ENCODE measurements around the gene TXNRD1.

The TXNRD1 gene

DNA sequence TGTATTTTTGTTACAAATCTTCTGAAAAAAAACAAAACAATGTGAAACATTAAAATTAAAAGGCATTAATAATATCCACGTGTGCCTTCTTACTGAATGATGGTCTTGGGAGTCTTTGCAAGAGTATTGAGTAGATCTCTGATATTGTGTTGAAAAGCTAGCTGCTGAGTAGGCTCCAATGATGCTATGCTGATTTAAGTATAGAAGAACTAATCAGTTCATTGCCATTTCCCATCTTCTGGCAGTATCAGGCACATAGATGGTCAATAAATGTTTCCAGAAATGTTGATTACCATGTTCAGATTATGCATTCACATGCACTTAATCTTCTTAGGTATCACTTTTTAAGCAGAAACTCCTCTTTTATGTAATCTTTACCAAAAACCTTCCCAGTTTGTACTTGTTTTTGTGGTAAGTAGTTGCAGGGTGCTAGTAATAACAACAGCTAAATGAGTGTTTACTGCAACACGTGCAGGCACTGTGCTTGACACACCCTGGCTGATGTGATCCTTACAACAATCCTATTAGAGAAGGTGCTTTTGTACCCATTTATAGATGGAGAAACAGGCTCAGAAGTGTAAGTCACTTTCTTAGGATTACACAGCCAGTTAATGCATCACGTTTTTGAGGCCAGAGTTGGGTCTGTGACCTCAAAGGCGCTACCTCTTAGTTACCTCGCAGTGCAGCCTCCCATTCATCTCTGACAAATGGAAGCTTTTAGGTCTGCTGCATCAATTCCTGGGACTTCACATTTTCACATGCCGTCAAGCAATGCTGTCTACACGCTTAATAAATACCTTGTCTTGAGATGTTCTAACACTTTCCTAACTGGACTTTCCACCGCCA, 134.9 kb downstream of the TXNRD1 start:
- DNase-seq (ENCODE audit: low read depth) = no peak

DNA sequence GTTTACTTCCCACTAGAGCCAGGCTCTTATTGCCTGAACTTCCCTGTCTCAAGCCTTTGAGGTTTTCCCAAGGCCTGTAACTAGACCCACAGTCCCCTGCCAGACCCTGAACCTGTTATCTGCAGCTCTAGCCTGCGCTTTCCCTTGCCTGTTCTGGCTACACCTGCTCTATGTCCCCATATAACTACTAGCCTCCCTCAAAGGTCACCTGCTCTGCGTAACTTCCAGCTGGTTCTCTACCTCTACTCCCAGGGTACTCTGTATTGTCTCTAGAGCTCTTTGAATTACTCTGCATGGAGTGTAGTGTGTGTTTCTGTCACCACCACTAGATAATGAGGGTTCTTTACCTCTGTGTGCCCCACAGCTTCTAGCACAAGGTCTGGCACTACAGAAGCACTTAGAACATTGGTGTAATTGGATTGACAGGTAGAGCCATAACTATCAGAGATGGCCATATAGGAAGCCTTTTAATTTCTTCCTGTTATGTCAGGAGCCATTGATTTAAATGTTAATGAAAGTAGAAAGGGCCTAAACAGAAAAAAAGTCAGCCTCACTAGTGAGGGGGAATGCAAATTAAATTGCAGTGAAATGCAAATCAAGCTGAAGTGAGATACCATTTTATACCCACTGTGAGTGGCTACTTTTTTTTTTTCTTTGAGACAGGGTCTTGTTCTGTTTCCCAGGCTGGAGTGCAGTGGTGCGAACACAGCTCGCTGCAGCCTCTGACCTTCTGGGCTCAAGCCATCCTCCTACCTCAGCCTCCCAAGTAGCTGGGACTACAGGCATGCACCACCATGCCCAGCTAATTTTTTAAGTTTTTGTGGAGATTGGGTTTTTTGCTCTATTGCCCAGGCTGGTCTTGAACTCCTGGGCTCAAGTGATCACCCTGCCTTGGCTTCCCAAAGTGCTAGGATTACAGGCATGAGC, 135.7 kb downstream of the TXNRD1 start:
- no peak for DNase-seq (ENCODE audit: low read depth)

DNA sequence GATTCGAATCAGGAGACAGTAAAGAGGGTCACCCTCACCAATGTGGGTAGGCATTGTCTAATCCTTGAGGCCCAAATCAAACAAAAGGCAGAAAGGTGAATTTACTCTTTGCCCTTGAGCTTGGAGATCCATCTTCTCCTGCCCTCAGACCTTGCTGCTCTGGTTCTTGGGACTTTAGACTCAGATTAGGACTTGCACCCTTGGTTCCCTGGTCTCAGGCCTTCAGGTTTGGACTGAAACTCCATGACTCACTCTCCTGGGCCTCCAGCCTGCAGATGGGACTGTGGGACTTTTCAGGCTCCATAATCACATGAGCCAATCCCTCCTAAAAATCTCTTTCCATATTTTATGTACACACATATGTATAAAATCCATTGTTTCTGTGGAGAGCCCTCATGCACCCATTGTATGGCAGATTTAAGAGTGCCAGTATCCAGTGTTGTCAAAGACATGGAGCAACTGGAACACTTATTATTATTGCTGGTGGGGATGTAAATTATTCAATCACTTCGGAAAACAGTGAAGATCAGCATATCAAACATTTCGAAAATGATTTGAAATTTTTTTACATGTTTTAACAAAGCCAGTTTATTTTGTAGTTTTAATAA, 136.6 kb downstream of the TXNRD1 start:
- no peak for DNase-seq (ENCODE audit: low read depth)

DNA sequence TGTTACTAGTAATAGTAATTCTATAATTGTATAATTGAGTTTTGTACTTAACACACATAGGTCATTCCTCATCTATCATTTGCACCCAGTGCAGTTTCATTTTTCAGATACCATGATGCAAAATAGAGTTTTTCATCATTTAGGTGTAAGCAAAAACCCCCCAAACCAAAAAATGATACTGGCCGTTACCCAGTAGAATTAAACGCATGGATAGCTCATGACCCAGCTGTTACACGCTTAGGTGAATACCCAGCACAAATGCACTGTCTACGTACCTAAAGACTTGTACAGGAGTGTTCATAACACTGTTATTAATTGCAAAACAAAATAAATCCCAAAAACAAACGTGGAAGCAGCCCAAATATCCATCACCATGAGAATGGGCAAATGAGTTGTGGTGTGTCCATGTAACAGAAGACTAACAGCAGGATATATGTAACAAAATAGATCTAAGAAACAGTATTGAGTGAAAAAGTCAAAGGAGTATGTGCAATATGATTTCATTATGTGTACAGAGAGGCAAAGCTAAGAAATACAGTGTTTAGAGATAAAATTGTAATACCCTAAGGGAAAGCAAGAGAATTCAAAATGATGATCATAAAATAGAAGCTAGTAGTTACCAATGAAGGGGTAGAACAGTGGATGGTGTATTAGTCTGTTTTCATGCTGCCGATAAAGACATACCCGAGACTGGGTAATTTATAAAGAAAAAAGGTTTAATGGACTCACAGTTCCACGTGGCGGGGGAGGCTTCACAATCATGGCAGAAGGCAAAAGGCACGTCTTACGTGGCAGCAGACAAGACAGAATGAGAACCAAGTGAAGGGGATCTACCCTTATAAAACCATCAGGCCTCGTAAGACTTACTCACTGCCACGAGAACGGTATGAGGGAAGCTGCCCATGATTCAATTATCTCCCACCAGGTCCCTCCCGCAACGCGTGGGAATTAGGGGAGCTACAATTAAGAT, 137.7 kb downstream of the TXNRD1 start:
- no peak for DNase-seq (ENCODE audit: low read depth)

DNA sequence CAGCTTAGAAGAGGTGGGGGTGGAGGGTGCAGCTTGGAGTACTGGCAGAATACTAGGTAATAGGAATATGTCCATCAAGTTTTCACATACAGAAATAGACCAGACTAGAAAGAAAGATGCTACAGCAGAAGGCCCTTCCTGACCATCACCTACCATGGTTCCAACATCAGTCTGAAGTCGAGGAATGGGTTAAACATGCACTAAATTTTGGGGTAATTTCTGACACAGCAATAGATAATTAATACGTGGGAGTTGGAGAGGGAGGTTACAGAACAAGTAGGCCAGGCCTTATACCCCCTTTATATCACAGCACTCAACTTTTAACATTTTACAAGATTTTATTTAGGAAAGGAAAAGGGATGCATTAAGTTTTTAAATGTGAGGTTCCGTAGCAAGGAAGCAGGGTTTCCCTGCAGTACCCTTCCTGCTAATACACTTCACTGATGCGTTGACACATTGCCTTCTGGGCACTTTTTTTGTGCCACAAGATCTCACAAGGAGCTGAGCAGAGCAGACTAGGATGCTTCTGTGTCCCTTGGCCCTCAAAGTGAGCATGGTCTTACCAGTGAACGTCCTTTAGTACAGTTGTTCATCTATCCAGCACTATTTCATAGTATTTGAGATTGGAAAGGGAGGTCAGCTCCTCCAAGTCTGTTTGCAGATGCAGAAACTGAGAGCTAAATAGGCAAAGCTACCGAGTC, 138.7 kb downstream of the TXNRD1 start:
- no peak for DNase-seq (ENCODE audit: low read depth)

DNA sequence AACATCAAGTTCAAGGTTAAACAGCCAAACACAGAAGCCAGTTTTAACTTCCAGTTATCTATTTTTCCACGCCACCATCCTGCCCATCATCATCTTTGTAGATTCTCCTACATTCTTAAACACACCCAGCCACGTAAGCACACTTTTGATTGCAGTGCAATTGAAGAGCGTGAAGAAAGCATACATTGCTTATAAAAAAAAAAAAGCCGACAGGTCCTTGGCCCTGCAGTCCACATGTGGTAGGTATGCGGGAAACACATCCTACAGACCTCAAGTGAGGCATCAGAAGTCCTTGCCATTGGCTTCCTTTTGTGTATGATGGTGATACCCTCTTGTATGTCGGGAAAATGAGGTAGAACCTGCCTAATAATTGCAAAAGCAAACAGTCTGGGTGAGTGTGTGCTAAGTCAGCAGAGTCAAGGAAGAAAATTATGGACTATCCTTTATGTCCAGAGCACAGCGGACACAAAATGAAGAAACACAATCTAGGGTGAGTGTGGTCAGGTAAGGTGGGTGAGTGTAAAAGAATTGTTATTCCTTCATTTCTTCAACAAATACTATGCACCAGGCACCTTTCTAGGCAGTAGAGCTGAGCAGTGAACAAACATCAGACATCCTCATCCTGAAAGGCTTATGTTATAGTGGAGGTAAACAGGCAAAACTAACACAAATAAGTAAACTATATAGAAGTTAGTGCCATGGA, 139.4 kb downstream of the TXNRD1 start:
- no peak for DNase-seq (ENCODE audit: low read depth)

DNA sequence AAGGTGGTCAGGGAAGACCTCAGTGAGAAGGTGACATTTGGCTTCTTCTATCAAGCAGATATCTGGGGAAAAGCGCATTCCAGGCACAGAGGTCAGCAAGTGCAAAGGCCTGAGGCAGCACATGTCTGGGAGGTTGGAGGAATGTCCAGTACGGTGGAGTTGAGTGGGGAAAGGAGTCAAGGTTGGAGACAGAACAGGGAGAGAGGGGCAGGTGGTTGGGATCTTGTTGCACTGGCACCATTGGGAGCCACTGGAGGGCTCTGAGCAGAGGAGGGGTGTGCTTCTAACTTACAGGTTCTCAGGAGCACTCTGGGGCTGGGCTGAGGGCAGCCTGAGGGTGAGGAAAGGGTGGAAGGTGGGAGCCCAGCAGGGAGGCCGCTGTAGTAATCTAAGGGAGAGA, 140.1 kb downstream of the TXNRD1 start:
- no peak for DNase-seq (ENCODE audit: low read depth)

DNA sequence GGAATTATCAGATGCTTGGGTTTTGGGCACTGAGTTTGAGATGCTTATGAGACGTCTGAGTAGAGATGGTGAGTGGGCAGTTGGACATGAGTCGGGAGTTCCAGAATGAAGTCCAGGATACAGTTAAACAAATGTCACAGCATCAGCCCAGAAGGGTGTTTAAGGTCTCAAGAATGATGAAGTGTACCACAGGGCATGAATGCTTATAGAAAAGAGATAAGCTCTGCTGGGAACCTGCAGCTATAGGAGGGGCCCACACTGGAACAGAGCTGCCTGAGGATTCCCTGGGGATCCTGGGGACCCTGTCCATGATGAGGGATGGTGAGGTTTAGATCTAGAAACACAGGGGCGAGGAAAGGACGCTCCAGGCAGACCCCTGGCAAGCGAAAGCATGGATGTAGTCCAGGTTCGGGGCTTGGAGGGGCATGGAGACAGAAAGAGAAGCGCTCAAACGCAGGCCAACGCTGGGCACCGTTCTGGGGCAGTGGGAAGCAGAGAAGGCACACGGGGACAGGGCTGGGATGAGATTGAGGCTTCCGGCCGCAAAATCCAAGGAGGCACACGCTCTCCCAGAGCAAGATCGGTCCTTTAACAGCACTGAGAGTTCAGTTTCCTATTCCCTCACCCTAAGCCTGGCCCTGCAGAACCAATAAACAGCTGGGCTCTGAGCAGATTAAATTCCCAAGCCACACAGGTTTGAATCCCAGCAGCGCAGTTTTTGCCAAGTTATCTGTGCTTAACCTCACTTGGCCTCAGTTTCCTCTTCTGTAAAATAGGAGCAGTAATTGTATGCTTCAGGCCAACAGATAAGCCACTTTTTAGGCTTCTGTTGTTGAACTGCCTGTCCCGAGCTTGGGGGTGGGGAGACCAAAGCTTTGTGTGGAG, 140.9 kb downstream of the TXNRD1 start:
- DNase-seq (ENCODE audit: low read depth) = no peak

DNA sequence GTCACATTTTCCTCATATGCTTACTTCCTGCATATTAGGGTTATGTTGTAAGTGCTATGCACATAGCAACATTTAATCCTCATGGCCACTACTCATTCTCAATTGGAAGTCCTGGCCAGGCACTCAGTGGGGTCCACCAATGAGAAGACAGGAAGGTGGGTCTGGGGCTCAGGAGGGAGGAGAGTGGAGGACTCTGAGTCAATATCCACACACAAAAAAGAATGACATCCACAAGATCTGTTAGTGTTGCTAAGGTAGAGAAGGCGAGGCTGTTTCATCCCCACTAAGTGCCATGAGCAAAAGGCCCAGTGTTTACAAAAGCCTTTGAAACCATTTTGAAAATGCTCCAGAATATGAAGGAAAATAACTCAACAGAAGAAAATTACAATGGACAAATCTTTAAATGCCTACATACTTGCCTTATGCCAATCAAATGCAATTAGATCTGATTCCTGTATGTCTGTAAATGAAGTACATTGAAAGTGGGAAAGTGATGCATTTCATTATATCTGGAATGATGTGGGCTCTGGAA, 141.9 kb downstream of the TXNRD1 start:
- DNase-seq (ENCODE audit: low read depth) = no peak

DNA sequence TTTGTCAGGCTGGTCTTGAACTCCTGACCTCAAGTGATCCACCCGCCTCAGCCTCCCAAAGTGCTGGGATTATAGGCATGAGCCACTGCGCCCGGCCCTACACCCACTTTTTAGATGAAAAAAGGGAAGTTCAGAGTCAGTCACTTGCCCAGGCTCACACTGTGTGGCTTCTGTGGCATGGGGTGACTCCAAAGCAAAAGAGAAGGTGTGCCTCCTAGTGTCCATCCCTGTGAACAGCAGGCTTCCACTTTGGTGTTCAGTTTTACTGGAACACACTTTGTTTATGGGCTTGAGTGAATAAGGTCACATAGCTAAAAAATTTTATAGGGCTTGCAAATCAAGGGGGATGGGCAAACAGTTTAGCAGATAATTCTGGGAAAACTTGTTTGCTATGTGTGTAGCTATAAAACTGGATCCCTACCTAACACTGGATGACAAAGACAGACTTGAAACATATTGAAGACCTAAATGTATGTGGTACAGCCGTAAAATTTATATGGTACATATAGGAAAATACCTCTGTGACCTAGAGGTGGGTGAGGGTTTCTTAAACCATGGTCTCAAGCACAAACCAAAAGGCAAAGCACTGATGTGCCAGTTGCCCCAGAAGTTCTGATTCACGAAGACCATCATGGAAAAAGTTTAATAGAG, 142.9 kb downstream of the TXNRD1 start:
- no peak for DNase-seq (ENCODE audit: low read depth)

DNA sequence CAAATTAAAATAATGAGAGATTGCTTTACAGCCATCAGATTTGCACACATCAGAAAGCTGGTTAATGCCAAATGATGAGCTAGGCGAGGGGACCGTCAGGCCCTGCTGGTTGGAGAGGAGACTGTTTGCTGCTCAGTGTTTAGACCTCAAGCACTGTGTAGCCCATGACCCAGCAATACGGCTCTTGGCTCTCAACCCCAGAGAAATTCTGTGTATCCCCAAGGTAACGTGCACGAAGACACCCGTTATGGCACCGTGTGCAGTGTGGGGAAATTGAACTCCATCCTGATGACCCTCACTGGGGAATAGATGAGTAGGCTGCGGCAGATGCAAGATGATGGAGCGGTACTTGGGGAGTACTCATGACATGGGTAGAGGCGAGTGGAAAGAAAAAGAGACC, 143.6 kb downstream of the TXNRD1 start:
- no peak for DNase-seq (ENCODE audit: low read depth)

DNA sequence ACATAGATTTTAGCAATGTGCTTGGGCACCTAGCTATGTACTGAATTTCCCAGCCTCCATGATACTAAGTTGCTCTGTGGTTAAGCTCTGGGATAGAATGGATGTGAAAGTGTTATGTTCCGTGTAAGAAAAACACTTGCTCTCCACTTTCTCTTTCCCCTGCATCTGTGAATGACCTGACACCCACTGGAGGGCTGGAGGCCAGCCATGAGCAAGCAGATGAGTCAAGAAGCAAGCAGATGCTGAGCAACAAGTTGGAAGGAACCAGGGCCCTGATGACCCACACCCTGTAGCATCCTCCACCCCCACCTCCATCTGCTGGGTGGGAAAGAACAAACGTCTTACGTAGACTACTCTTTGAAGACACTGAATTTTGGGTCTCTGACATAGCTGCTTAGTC, 144.6 kb downstream of the TXNRD1 start:
- DNase-seq (ENCODE audit: low read depth) = no peak

DNA sequence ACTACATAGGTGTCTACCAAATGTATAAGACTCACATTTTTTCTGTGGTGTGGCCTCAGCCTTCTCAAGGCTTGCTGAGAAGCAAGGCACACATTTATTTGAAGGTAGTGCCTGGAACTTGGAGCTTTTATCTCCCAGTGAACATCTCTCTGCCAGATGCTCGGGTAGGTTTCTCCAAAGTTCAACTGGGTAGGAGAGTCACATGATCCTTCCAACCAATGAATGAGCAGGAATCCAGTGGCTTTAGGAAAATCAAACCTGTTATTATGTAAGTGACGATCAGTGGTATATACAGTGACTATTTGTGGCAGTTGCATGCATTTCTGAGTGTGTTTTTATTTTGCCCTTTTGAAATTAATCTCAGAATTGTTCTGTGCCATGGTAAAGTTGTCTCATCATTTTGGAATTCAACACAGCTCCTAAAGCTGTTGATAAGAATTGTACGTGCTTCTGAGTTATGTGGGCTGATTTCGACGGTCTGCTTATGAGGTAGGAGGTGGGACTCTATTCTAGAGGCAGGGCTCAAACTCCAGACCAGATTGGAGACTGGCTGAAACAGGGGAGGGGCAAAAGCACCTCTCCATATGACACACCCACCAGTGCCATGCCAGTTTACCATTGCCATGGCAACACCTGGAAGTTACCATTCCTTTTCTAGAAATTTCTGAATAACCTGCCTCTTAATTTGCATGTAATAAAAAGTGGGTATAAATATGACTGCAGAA, 145.6 kb downstream of the TXNRD1 start:
- no peak for DNase-seq (ENCODE audit: low read depth)

DNA sequence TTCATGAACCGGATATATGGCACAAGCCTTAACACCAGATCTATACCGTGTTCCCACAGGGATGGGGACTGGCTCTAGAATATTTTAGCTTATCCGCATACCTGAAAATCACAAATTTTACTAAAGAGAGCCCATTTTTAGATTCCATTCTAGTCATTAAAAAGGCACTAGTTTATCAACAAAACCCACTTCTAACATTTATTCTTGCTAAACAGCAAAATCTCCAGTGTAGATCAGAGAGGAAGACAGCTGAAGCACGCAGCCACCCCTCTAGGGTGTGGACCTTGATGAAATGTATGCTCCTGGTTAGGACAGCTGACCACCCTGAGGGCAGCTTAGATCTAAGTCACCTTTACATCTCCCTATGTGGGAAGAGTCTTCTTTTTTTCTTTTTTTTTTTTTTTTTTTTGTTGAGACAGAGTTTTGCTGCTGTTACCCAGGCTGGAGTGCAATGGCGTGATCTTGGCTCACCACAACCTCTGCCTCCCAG, 150.4 kb downstream of the TXNRD1 start:
- no peak for DNase-seq (ENCODE audit: low read depth)

DNA sequence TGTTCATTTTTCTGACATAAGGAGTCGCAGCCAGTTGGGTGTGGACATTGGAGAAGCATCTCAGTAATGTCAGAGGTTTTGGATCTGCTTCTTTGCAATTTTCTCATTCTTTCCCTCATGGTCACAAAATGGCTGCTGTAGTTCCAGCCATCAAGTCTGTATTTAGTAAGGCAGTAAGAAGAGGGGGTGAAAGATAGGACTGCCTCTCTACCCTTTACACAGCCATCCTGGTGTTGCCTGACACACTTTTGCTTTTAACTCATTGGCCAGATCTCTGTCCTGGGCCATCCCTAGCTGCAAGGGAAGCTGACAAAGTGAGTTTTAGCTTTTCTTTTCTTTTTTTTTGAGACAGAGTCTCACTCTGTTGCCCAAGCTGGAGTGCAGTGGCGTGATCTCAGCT, 154.1 kb downstream of the TXNRD1 start:
- DNase-seq (ENCODE audit: low read depth) = no peak

DNA sequence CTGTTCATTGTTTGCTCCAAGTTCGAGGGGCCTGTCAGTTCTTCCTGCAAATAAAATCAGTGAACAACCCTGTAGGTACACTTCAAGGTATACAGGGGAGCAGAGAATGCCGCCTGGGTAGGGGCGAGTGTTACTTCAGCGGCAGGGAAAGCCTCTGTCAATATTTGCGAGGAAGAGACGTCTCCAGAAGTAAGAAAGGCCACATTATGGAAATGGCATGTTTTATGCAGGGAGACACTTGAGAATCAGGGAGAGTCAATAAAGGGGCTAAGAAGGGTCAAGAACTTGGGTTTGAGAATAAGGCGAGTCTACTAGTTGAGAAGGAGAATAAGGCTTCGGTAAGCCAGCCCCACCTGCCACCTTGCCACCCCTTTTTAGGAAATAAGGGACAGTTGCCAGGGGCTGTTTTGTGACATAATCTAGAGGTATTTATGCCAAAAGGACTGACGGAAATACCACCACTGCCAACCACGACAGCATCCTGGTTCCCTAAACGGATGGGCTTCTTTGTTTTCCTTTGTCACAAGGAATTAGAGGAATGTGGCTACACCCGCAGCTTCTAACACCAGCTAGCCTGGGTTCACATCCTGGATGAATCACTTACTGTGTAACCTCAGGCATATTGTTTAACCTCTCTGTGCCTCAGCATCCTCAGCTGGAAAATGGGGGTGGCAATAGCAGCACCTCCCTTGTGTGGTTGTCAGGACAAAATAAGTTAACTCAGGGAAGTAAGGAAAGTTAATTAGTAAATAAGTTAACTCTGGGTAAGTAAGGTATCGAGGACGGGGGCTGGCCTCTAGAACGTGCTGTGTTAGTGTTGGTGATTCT, 155.7 kb downstream of the TXNRD1 start:
- no peak for DNase-seq (ENCODE audit: low read depth)

Measured in GM04504 (cell line).